ENCODE data around the gene STRA6. TPM values are rescaled to one million over a fixed set of nuclear protein-coding genes. Genes with fewer than 3 reads are reported as not detected.

The STRA6 gene
- total RNA-seq, 4 donors from 2014 or later: 0.76 to 2.2 (median 1.5) TPM; not detected in 1

GRCh38 chr15:74207652-74208440, 5.3 kb upstream of the STRA6 start:
- intact Hi-C loops (cut with DNase I): no loop called here
- DNase-seq: no peak
- TF ChIP-seq, protein P1, sequence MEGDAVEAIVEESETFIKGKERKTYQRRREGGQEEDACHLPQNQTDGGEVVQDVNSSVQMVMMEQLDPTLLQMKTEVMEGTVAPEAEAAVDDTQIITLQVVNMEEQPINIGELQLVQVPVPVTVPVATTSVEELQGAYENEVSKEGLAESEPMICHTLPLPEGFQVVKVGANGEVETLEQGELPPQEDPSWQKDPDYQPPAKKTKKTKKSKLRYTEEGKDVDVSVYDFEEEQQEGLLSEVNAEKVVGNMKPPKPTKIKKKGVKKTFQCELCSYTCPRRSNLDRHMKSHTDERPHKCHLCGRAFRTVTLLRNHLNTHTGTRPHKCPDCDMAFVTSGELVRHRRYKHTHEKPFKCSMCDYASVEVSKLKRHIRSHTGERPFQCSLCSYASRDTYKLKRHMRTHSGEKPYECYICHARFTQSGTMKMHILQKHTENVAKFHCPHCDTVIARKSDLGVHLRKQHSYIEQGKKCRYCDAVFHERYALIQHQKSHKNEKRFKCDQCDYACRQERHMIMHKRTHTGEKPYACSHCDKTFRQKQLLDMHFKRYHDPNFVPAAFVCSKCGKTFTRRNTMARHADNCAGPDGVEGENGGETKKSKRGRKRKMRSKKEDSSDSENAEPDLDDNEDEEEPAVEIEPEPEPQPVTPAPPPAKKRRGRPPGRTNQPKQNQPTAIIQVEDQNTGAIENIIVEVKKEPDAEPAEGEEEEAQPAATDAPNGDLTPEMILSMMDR (IDR thresholded peaks at IDR 0.05): no peak
- TF ChIP-seq POLR2A (IDR thresholded peaks at IDR 0.05): no peak
- Histone ChIP-seq H3K27me3 (peaks cover 0 to 16% (median 0%) of the 10 kb centered on the region in 4 donors), H3K36me3 (no peaks in the 10 kb centered on the region), H3K9me3 (no peaks in the 10 kb centered on the region), H3K4me1 (peaks cover 0 to 29% (median 8%) of the 10 kb centered on the region in 3 donors), H3K27ac (no peak overlapping the region), H3K4me3 (no peak overlapping the region)
- WGBS, 2 donors: 62 to 91% methylated on average over 5 to 11 of the region's 16 CpGs

DNA sequence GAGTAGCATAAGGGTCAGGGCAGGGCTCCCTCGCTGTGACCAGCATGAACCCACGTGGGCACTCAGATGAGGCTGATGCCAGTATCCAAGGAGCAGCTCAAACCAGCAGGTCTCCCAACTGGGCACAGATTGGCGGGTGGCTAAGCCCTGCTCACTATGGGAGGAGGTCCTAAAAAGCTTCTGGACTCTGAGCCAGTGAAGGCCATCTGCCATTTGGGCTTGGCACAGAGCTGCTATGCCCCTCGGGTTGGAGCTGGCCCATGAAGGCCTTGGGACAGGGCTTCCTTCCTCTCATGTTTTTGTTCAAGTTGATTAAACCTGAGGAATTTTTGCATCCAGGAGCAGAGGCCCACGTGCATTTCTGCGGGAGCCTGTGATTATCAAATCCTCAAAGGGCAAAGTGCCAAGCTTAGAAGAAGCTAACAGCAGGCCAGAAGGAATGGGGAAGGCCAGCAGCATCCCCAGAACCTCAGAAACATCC, 4.3 kb upstream of the STRA6 start:
- Histone ChIP-seq H3K4me3 (no peak overlapping the region), H3K4me1 (peaks cover 0 to 39% (median 18%) of the 10 kb centered on the region in 3 donors), H3K27me3 (peaks cover 0 to 16% (median 0%) of the 10 kb centered on the region in 4 donors), H3K36me3 (no peaks in the 10 kb centered on the region), H3K27ac (no peak overlapping the region), H3K9me3 (no peaks in the 10 kb centered on the region)
- TF ChIP-seq, protein P1 (IDR thresholded peaks at IDR 0.05): no peak
- TF ChIP-seq POLR2A (IDR thresholded peaks at IDR 0.05): no peak
- WGBS, 2 donors: 30 to 47% methylated on average over 4 to 5 of the region's 6 CpGs
- DNase-seq: no peak
- intact Hi-C loops (cut with DNase I): no loop called here

DNA sequence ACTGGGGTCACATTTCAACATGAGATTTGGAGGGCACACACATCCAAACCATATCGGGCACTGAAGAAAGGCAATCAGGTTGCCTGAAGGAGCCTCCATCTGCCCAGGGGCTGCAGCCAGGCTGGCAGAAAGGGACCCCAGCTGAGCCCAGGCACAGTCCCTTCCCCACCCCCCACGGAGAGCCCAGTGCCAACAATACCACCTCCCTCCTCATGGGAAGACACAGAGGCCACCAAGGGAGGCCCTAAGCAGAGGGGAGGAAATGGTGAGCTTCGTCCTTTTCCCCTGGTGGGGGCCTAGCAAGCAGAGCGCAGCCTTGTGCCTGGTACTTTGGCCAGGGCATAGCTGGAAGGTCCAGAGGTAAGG, 3.0 kb upstream of the STRA6 start:
- H3K4me3 ChIP-seq: no peak overlapping the region
- peaks cover 5 to 52% (median 30%) of the 10 kb centered on the region in 3 donors for H3K4me1 ChIP-seq
- 100% methylated on average over 1 to 2 of the region's 4 CpGs for WGBS, 2 donors
- peaks cover 0 to 16% (median 0%) of the 10 kb centered on the region in 4 donors for H3K27me3 ChIP-seq
- H3K9me3 ChIP-seq: no peaks in the 10 kb centered on the region
- no peaks in the 10 kb centered on the region for H3K36me3 ChIP-seq
- no peak for DNase-seq
- no peak overlapping the region for H3K27ac ChIP-seq
- TF ChIP-seq, protein P1 (IDR thresholded peaks at IDR 0.05): no peak
- intact Hi-C loops (cut with DNase I): no loop called here

- Histone ChIP-seq H3K9me3 (no peaks in the 10 kb centered on the region), H3K36me3 (no peaks in the 10 kb centered on the region), H3K27ac (no peak overlapping the region), H3K4me3 (no peak overlapping the region), H3K27me3 (peaks cover 0 to 16% (median 0%) of the 10 kb centered on the region in 4 donors), H3K4me1 (peaks cover 5 to 68% (median 41%) of the 10 kb centered on the region in 3 donors)
- no peak for DNase-seq
- TF ChIP-seq, protein P1 (IDR thresholded peaks at IDR 0.05): no peak
- TF ChIP-seq POLR2A (IDR thresholded peaks at IDR 0.05): no peak
- WGBS, 2 donors: 13 to 14% methylated on average over 2 to 3 of the region's 10 CpGs
- intact Hi-C loops (cut with DNase I): no loop called here
Measured at GRCh38 chr15:74203914-74204431, 1.4 kb upstream of the STRA6 start.

DNA sequence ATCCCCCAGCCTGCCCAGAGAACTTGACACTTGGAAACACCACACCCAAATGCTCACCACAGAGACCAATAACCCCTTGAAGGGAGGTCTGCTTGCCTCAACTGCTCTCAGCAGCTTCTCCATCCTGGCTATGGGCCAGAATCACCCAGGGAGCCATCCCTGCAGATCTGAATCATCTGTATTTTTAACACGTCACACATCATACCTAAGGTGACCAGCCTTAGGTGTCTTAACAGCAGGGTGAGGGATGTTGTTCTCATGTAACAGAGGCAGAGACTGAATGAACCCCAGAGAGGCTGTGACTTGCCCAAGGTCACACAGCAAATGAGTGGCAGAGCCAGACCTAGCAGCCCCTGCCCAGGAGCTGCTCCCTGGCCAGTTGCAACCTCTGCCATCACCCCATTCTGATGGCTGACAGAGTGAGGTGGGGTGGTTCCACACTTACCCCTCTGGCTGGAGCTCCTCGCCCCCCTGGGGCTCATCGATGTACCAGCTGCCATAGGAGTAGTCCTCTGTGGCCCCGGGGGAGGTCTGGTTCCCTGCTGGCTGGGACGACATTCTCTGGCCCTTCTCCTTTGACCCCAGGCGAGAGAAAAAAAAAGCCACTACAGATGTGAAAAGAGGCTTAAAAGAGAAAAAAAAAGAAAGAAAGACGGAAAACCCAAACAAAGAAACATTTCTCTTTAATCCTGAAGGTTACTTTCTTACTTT, 722 bp downstream of the STRA6 start:
- Histone ChIP-seq H3K4me1 (peaks cover 5 to 89% (median 44%) of the 10 kb centered on the region in 3 donors), H3K36me3 (no peaks in the 10 kb centered on the region), H3K27ac (peak overlapping the region in 1 of 4 donors; percentile 58), H3K27me3 (peaks cover 0 to 9% (median 0%) of the 10 kb centered on the region in 4 donors), H3K4me3 (no peak overlapping the region), H3K9me3 (no peaks in the 10 kb centered on the region)
- intact Hi-C loops (cut with DNase I): no loop called here
- no peak for TF ChIP-seq POLR2A (IDR thresholded peaks at IDR 0.05)
- TF ChIP-seq, protein P1 (IDR thresholded peaks at IDR 0.05): no peak
- no peak for DNase-seq
- WGBS, 2 donors: 48 to 61% methylated on average over 2 to 3 of the region's 7 CpGs

All from esophagus squamous epithelium (tissue), 5 donors.